GM18867 (cell line): ENCODE measurements around the gene ADAMTS10.
"Not testable (repeated sequence)": the region's sequence is repeated elsewhere in the genome, so short reads cannot be mapped to it uniquely, and the experiment has no call there.

Experiments used
- ATAC-seq: cut with Tn5 transposase; IDR thresholded peaks from one replicate; pipeline ENCODE4 v1.9.1; 2021; ENCODE audit warnings: mild to moderate bottlenecking, moderate library complexity; ENCODE audit not compliant: unreplicated experiment

Gene ADAMTS10

GRCh38 chr19:8596168-8596567 lies 14.3 kb downstream of the ADAMTS10 start:
- ATAC-seq: no peak

GRCh38 chr19:8595651-8596050 lies 14.9 kb downstream of the ADAMTS10 start:
- no peak for ATAC-seq

- no peak for ATAC-seq
Observed at GRCh38 chr19:8593931-8594330, 16.6 kb downstream of the ADAMTS10 start.

GRCh38 chr19:8592231-8593009 lies 18.1 kb downstream of the ADAMTS10 start:
- ATAC-seq: no peak

GRCh38 chr19:8589177-8589714 lies 21.3 kb downstream of the ADAMTS10 start:
- no peak for ATAC-seq

GRCh38 chr19:8585894-8586750 lies 24.4 kb downstream of the ADAMTS10 start:
- ATAC-seq: no peak

- no peak for ATAC-seq
Observed at GRCh38 chr19:8584965-8585893, 25.3 kb downstream of the ADAMTS10 start.

- ATAC-seq: peak; percentile 46
Observed at GRCh38 chr19:8580710-8581281, 29.7 kb downstream of the ADAMTS10 start.

GRCh38 chr19:8578642-8579265 lies 31.8 kb downstream of the ADAMTS10 start:
- no peak for ATAC-seq

GRCh38 chr19:8577741-8578140 lies 32.8 kb downstream of the ADAMTS10 start:
- no peak for ATAC-seq

GRCh38 chr19:8577247-8577646 lies 33.3 kb downstream of the ADAMTS10 start, which contains the start of gene MYO1F:
Gene MYO1F (minus strand): TSS chr19:8577442. CDS start chr19:8577309, 133 bp downstream.
- ATAC-seq: no peak

GRCh38 chr19:8576273-8576993 lies 34.1 kb downstream of the ADAMTS10 start:
- no peak for ATAC-seq

- no peak for ATAC-seq
Observed at GRCh38 chr19:8575467-8575997, 35.0 kb downstream of the ADAMTS10 start.

- not testable (repeated sequence) for ATAC-seq
Observed at GRCh38 chr19:8574619-8574922, 35.9 kb downstream of the ADAMTS10 start.

GRCh38 chr19:8573316-8573715 lies 37.2 kb downstream of the ADAMTS10 start:
- ATAC-seq: no peak

GRCh38 chr19:8571006-8571411 lies 39.5 kb downstream of the ADAMTS10 start:
- ATAC-seq: no peak

- ATAC-seq: peak; percentile 77
Observed at GRCh38 chr19:8569066-8569771, 41.3 kb downstream of the ADAMTS10 start.

GRCh38 chr19:8567522-8568172 lies 42.9 kb downstream of the ADAMTS10 start:
- ATAC-seq: no peak
